GM12801 (cell line): ENCODE results near the gene CAPSL.

Source experiments
- TF ChIP-seq, protein P1 (sequence below): IDR thresholded peaks from one replicate; pipeline ENCODE4 v1.5.1; 2011; ENCODE audit warnings: control low read depth; ENCODE audit not compliant: insufficient read length; ENCODE audit errors: extremely low read depth

Gene CAPSL

DNA sequence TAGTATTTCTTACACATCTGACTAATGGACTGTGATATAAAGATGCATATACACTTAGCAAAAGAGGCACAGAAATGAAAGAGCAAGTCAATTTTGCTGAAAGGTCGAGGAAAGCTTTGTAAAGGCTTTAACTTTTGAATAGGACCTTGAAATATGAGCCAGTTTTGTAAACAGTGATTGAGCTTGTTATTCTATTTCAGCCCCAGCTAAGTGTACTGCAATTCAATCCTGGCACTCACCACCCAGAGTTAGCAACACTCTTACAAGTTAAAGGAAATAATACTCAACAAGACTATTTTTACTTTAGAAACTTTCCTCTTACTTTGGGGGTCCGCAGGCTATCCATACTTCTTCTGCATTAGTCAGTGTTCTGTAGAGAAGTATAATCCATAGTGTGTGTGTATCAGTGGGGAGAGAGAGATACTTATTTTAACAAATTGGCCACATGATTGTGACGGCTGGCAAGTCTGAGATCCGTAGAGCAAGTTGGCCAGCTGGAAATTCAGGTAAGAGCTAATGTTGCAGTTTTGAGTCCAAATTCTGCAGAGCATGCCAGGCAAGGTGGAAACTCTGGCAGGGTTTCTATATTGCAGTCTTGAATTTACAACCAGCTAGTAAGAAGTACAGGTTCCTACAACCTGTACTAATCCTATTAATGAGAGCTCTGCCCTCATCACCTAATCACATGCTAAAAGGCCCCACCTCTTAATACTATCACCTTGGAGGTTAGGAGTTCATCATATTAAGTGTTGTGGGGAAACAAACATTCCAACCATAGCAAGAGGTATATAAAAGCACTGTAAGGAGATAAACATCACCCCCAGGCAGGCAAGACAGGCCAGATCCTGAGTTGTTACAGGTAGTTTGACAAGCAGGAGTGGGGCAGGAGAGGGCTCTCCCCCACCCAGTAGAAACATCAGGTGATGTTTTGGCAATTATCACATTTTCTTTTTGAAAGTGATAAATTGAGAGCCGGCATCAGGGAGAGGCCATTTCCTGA lies 48.1 kb downstream of the CAPSL start:
- TF ChIP-seq, protein P1, sequence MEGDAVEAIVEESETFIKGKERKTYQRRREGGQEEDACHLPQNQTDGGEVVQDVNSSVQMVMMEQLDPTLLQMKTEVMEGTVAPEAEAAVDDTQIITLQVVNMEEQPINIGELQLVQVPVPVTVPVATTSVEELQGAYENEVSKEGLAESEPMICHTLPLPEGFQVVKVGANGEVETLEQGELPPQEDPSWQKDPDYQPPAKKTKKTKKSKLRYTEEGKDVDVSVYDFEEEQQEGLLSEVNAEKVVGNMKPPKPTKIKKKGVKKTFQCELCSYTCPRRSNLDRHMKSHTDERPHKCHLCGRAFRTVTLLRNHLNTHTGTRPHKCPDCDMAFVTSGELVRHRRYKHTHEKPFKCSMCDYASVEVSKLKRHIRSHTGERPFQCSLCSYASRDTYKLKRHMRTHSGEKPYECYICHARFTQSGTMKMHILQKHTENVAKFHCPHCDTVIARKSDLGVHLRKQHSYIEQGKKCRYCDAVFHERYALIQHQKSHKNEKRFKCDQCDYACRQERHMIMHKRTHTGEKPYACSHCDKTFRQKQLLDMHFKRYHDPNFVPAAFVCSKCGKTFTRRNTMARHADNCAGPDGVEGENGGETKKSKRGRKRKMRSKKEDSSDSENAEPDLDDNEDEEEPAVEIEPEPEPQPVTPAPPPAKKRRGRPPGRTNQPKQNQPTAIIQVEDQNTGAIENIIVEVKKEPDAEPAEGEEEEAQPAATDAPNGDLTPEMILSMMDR = no peak

DNA sequence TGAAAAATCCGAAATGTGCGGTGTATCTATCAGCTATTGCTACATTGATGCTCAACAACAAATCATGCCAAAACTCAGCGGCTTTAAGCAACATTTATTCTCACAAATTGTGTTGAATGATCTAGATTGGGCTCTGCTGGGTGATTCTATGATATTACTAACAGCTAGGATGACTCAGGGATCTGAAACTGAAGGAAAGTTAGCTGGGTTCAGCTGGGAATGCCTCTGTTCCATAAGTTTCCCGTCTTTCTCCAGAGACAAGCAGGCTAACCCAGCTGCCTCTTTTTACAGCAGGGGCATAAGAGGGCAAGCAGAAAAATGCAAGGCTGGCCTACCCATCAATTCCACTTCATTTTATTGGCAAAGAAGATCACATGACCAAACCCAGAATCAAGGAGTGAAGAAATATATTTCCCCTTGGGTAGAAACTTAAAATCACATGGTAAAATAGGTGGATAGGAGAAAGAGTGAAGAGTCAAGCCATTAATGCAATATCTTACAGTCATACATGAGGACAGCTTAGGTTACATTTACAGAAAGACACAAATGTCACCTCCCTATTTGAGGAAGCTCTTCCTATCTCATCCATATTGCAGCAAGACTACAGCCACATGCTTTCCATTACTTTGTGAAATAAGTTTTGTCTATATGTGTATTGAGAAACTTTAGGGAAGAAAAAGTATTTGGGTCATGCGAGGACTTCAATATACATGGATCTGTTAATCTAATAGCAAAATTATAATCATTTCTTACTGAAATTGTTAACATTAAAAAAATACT lies 50.9 kb downstream of the CAPSL start:
- TF ChIP-seq, protein P1 = no peak

GRCh38 chr5:35886381-35886780 lies 52.0 kb downstream of the CAPSL start:
- TF ChIP-seq, protein P1 = no peak

- TF ChIP-seq, protein P1 = no peak
Measured at GRCh38 chr5:35884773-35885172, 53.6 kb downstream of the CAPSL start.

DNA sequence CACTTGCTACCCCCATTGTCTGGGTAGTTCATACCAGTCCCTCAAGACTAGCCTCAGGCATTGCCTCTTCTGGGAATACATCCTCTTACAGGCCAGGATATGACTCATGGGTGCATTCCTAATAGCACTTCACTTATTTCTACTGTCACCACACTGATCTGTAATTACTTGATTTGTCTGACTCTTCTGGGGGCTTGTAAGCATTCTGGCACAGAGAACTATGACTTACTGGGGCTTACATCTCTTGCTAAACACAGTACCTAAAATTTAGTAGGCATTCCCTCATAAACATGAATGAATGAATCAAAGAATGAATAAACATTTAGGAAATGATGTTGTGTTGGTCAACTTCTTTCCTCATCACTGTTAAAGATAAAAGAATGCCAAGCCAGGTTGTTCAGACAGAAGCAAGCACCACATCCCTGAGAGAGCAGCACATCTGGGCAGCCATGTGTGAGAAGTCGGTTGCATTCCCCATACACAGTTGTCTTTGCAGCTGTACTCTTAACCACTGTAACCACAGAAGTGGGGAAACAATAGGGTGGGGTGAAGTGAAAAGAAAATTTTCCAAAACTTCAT lies 54.1 kb downstream of the CAPSL start:
- TF ChIP-seq, protein P1 = no peak

DNA sequence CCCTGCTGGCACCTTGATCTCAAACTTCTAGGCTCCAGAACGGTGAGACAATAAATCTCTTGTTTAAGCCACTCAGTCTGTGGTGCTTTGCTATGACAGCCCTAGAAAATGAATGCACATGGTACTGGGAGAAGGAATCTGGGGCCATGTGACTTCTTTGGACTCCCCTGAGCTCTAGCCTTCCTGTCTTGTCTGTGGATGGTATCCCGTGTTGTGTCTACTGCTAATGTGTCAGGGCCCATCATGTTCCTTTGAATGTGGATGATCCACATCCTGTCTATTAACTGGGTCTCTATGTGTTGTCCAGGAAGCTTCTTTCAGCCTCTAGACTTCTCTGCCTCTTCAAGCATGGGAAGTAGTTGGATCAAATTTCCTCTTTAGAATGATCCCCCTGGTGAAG lies 56.7 kb downstream of the CAPSL start:
- TF ChIP-seq, protein P1 = no peak

DNA sequence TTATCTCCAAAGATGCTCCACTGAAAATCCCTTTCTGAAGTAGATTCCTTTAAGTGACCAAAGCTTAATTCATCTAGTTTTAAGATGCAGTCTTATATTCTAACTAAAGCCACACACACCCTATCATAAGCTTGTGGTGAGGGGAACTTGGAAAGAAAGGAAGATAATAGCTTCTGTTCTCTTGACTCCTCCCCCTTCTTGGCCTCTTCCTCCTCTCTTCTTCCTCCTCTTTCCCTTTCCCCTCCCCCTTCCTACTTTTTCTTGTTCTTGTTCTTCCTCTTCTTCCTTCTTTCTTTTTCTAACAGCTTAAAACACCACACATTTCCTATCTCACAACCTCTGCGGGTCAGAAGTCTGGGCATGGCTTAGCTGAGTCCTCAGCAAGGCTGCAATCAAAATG lies 58.3 kb downstream of the CAPSL start:
- TF ChIP-seq, protein P1 = no peak
